GM19468 (cell line): ENCODE results near the gene OFD1.

Experiments used
- ATAC-seq: cut with Tn5 transposase; IDR thresholded peaks from one replicate; pipeline ENCODE4 v1.9.1; 2021; ENCODE audit warnings: mild to moderate bottlenecking, moderate library complexity, moderate number of reproducible peaks; ENCODE audit not compliant: unreplicated experiment; ENCODE audit errors: extremely low read depth

OFD1 gene

DNA sequence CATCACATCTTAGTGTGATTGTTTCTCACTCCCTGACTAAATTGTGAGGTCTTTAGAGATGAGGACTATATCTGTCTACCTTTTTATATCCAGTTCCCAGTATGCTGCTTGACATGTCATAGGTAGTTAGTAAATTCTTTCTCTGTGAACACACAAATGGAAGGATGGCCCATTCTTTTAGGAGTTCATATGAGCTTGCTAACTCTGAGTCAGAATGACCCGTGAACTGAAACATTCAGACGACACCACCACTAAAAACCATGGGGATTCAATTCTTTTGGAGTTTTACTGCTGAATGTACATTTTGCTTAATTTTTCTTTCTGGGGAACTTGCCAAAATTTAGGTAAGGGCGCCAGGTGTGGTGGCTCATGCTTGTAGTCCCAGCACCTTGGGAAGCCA, 13.9 kb downstream of the OFD1 start:
- ATAC-seq: no peak

DNA sequence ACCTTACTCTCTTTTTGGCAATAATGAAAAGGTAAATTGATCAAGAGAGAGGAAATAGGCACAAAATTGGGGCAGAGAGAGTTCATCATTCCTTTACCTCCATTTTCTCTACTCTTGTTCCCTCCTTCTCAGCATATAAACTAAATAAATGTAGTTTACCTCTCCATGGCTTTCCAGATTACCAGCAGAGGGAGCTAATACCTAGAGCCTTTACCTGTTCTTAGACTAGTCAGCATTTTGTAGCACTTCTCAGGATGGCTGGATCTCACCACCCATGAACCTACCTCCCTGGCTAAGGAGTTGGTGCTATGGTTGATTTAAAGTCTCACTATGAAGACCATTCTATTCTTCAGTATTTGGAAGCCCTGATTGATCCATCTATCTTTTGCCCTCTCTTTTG, 15.7 kb downstream of the OFD1 start:
- ATAC-seq: no peak

DNA sequence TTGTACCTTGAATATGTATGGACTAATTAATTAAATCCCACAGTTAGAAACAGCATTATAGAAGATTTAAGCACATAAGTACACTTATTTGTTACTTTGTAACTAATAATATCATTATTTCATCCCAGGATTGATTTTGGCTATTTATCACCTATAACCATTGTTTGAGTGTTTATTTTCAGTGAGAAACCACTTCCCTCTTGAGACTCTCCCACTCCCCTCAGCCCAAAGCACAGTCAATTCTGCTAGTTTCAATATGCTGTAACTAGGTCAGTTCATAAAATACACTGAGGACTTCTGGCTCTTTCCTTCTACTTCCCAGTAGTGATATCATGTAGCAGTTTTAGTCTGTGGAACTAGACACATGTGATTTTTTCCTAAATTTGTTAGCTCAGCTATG, 16.3 kb downstream of the OFD1 start:
- ATAC-seq: no peak

- ATAC-seq: no peak
Observed at GRCh38 chrX:13752141-13752540, 17.6 kb downstream of the OFD1 start.

DNA sequence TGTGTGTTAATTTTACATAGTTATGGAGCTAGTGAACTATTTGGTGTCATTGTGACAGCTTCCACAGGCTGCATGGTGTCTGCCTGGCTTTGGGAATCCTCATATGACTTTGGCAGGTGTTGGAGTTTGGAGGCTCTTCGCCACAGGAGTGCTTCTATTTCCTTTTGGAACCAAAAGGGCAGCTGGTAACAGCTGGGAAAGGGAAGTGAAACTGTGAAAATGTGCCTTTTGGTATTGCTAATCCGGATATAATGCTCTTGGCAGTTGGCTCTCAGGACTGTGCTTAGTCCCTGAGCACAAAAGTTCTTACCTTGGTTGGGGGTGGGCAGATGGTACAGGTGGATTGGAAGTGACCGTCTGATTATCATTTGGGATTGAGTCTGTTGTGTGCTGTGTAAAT, 18.1 kb downstream of the OFD1 start:
- ATAC-seq: peak; percentile 38

GRCh38 chrX:13754765-13755164, 20.2 kb downstream of the OFD1 start:
- ATAC-seq: no peak

DNA sequence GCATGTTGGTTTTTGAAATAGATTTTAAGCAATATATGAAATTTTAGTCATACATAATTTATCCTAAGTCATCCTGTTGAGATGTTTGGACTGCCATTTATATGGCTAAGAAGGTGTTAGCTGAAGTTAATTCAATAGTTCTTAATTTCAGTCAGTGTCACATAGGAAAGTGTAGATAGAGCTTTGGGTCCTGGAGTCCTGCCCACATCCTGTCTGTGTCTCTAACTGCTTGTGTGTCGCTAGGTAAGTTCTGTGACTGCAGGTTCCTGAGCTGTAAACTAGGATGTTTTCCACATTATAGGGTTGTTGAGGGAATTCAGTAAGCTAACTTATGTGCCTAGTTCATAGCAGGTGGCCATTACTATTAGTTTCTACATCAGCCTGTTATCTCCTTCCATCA, 20.7 kb downstream of the OFD1 start:
- ATAC-seq: no peak

GRCh38 chrX:13756381-13756780, 21.8 kb downstream of the OFD1 start:
- ATAC-seq: no peak

DNA sequence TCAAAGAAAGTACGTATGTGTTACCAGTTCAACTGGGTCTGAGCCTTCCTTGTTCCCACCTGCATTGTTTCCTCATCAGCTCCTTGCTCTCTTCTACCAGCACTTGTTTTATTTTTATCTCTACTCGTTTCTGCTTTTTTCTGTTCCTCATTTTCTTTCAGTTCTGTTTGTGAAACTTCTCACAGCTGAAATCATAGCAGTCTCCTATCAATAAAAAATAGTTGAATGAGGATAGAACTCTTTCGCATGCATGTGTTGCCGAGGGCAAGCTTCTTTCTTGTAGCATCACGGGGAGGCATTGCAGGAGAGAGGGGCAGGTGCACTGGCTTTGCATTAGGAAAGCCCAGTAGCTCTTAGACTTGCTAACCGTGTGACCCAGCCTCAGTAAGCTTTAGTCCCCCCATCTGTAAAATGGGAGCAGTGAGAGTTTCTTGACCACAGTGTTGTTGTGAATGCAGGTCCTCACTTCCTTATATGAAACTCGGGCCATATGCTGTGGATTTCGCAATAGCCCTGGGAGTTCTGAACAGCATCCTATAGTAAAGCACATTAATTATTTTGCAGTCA, 24.7 kb downstream of the OFD1 start:
- peak; percentile 48 for ATAC-seq

DNA sequence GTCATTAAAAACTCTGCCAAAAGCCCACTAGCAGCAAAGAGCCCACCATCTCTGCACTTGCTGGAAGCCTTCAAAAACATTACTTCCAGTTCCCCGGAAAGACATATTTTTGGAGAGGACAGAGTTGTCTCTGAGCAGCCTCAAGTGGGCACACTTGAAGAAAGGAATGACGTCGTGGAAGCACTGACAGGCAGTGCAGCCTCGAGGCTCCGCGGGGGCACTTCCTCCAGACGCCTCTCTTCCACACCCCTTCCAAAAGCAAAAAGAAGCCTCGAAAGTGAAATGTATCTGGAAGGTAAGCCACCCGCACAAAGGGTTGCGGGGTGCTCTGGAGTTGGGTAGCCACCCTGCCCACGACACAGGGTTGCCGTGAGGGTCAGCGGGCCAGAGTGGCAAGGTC, 25.9 kb downstream of the OFD1 start:
- no peak for ATAC-seq

- peak; percentile 21 for ATAC-seq
Observed at GRCh38 chrX:13761606-13762414, 27.3 kb downstream of the OFD1 start.

- ATAC-seq: no peak
Observed at GRCh38 chrX:13763489-13763888, 28.9 kb downstream of the OFD1 start.

DNA sequence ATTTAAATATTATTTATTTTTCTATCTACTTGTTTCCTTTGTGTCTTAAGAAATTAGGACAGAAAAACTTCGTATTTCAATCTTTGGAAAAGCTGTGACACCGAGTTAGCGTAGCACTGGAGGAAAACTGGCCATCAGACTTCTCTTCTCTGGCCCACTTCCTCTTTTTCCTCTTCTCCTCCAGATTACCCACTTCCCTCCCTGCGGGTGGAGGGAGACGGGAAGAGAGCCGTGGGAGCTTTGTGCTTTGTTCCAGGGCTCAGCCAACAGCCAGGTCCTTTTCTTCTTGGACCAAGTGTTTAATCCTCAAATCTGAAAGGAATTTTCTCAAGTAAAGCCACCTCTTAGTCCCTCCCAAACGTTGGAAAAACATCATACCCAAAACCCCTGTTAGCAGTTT, 29.7 kb downstream of the OFD1 start:
- no peak for ATAC-seq

- no peak for ATAC-seq
Observed at GRCh38 chrX:13764765-13765164, 30.2 kb downstream of the OFD1 start.

GRCh38 chrX:13768939-13769338, 34.4 kb downstream of the OFD1 start:
- no peak for ATAC-seq

GRCh38 chrX:13770013-13770535, 35.5 kb downstream of the OFD1 start:
- no peak for ATAC-seq

GRCh38 chrX:13774696-13775095, 40.1 kb downstream of the OFD1 start:
- ATAC-seq: no peak

- no peak for ATAC-seq
Observed at GRCh38 chrX:13775837-13776236, 41.3 kb downstream of the OFD1 start.

GRCh38 chrX:13776387-13776786, 41.8 kb downstream of the OFD1 start:
- no peak for ATAC-seq

DNA sequence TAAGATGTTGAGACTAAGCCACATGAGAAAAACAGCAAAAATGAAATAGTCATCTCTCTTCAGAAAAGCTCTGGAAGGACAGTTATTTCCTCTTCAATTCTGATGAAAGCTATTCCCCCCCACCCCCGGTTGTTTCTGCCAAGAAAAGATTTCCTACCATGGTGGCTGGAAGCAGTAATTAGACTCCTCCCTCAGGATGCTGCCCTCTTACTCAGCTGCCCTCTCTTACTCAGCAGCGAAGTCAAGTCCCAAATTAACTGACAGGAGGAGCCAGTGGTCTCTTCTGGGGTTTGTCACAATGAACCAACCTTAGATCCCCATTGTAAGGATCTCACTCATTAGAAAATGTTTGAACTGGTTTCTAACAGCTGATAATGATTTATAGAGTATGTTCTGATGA, 44.4 kb downstream of the OFD1 start:
- ATAC-seq: no peak

DNA sequence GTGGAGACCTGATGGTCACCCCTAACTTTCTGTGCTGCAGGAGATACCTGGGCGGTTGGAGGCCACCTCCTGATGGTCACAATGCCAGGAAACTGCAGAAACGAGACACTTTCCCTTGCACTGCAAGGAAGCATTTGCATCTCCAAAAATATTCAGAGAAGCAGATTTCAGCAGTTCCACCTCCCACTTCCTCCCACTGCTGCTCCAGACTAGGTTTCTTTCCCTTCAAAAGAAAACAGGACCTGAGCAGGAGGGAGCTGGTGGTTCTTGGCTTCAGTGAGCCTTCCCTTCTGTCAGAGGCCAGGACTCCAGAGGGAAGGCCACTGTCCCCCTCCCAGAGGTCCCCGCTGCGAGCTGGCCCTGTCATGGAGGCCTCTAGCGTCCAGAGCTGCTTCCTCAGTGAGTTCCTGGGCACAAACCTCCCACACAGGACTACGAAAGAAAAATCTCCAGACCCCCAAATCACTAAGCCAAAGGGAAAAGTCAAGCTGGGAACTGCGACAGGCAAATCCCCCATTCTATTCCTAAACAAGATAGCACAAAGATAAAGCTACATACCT, 46.4 kb downstream of the OFD1 start:
- no peak for ATAC-seq

GRCh38 chrX:13786048-13786447, 51.5 kb downstream of the OFD1 start:
- ATAC-seq: no peak
